Left hindlimb (tissue), 1 donor: ENCODE results near the gene OR52E8.

Experiments
- DNase-seq: peaks from one replicate; pipeline ENCODE4 v3.0.0-alpha.2; 2018

OR52E8 gene

DNA sequence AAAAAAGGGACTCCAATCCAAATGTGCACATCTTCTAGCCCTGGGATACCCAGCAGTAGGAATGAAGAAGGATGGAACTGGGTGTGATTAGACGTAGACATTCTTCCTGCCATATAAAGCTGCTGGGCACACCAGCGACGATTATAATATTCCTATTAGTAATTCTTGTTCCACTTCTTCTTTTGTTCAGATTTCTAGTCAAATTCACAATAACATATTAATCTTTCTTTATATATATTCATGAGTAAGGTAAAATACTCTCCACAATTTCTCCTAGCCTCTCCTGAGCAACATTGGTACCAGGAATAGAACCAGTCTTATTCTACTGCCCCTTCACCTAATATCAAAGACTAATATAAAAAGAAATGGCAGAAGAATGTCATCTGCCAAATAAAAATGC, at the start of gene OR52E8:
Gene OR52E8, minus strand, starts transcription at position 101 of the 400 bp plus-strand sequence. Its CDS starts 0 bp downstream, at position 101.
- no peak for DNase-seq

DNA sequence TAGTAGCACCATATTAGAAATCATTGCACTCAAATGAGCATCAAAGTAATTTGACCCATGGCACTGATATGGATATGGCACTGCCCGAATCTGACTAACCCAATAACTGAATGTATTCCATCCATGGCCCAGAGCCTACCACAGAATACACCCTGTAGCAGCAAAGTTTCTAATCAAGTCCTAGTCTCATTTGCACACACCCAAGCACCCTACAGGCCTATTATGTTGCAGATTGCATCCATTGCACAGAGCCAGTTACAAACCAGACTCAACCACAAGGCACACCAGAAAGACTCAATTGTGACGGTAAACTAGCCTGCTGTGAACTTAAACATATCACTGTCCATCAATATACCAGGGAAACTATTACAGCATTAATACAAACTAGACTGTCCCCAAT, 42.0 kb upstream of the OR52E8 start:
- DNase-seq = no peak

DNA sequence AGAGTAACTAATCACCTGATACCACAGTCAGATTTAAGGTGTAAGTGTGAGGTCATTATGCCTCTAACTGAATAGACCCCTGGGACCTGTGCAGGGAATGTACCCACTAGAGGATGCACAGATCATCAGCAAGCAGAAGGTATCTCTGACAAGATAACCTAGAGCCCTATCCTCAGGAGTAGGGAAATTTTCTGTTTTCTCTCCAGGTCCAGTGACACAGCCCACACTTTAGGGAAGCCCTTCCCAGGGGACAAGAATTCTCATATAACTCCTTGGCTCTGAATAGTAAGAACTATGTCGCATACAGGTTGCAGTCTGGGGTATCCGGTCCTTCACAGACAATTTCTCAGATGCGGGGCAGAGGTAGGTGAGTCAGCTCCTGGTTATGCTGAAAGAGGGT, 35.4 kb upstream of the OR52E8 start, which contains the start of gene OR52E5:
Gene OR52E5, plus strand, starts transcription at position 301 of the 400 bp plus-strand sequence. CDS start 7,569 bp downstream, outside the sequence.
- DNase-seq = no peak

DNA sequence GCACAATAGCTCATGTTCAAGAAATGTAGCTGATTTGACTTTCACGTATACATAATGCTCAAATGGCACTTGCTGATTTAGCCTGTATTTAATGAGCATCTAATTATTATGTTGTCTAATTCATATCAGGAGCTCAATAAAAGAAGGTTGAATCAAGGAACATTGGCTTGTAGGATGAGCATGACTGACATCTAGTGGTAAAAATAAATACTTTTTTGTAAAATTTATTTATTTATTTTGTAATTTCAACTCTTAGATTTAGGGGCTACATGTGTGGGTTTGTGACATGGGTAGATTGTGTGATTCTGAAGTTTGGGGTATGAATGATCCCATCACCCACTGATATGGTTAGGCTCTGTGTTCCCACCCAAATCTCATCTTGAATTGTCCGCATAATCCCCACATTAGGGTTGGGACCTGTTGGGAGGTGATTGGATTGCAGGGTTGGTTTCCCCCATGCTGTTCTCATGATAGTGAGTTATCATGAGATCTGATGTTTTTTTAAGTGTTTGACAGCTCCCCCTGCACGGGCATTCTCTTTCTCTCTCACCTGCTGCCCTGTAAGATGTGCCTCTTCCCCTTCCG, 33.8 kb upstream of the OR52E8 start:
- DNase-seq = no peak

DNA sequence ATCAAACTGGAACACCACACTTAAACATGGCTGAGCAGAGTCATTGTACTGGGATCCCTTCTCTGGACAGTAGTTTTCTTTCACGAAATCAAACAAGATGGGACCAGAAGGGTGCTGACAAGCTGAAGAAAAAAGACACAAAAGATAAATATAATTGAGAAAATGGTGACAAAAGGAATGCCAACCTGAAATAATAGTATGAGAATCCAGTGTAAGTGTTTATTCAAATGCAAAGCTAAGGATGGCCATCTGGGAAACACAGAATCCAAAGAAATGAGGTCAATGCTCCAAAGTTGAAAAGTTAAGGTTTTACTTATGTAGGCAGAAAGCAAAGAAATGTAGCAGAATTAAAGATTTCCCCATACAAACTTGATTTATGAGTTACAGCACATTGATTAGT, 30.2 kb upstream of the OR52E8 start:
- DNase-seq = no peak

DNA sequence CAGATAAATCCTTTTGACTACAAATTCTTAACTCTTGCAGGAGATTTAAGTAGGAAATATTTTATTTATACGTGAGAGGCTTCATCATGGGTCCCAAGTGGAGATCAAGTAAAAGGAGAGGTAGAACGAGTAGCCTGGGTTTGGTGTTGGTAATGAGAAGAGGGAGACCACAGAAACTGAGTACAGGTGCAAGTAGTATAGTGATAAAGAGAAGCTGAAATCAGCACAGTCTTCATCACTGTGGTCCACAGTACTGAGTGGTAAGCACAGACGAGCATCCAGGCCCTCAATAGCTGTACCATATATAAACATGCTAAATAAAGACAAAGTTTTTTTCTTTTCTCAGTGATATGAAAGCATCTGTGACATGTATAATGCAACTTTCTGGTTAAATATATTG, 29.7 kb upstream of the OR52E8 start:
- DNase-seq = no peak

DNA sequence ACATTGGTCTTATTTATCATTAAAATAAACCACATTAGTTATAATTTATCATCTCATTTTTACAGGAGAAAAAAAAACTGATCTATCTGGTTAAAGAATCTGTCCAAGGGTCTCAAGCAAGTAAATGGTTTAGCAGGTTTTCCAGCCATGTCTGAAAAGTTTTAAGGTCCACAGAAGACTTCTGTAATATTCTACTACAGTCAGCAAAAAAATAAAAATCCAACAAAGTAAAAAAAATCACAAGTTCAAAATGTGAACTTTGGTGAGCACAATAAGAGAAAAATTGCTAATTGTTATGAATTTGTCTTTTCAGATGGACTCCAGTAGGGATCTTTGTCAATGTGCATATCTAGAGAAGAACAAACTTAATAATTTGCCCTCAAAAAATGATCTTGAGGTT, 24.3 kb upstream of the OR52E8 start:
- no peak for DNase-seq

DNA sequence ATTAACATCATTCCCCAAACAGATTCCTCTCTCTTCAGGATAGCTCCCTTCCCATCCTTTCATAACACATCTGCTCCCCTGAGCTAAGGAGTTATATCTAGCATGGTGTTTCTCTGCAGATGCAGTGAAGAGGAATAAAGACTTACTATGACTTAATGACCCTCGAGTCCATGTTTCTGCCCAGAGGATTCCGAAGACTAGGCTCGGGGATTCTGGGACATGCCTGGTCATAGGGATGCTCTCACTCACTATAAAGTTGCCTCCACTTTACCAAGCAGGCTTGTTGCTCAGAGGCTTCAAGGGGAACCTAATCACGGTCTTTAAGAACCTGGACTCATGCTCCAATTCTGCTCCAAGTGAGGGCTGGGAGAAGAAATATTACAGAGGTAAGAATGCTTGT, 22.8 kb upstream of the OR52E8 start, which contains the start of gene OR52E4:
Gene OR52E4, plus strand, starts transcription at position 301 of the 400 bp plus-strand sequence. CDS start 3,664 bp downstream, outside the sequence.
- DNase-seq = no peak

DNA sequence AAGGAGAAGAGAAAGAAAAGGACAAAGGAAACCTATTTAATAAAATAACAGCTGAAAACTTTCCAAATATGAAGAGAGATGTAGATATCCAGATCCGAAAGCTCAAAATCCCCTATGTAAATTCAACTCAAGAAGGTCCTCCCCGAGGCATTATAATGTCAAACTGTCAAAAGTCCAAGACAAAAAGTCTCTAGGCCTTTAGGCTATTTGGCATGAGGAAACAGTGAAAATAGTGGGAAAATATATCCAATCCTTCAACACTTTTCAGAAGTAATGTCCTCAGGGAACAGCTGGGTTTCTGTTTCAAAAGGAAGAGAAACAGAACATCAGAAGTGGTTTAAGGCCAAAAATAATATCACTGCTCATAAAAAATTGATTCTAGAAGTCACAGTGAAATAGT, 21.1 kb upstream of the OR52E8 start:
- no peak for DNase-seq

DNA sequence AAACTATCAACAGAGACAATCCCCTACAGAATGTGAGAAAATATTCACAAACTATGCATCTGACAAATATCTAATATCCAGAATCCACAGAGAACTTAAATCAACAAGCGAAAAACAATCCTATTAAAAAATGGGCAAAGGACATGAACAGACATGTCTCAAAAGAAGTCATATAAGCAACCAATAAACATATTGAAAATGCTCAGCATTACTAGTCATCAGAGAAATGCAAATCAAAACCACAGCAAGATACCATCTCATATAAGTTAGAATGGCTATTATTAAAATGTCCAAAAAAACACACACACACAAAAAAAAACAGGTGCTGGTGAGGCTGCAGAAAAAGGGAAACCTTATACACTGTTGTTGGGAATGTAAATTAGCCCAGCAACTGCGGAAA, 8.3 kb upstream of the OR52E8 start:
- no peak for DNase-seq

DNA sequence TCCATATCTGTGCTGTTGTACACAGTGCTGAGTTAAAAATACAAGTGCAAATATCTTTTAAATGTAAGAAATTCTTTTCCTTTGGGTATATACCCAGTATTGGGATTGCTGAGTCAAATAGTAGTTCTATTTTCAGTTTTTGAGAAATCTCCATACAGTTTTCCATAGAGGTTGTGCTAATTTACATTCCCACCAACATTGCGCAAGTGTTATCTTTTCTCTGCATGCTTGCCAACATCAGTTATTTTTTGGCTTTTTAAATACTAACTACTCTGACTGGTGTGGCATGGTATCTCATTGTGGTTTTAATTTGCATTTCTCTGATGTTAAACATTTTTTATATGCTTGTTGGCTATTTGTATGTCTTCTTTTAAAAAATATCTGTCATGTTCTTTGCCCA, 6.5 kb downstream of the OR52E8 start:
- no peak for DNase-seq

DNA sequence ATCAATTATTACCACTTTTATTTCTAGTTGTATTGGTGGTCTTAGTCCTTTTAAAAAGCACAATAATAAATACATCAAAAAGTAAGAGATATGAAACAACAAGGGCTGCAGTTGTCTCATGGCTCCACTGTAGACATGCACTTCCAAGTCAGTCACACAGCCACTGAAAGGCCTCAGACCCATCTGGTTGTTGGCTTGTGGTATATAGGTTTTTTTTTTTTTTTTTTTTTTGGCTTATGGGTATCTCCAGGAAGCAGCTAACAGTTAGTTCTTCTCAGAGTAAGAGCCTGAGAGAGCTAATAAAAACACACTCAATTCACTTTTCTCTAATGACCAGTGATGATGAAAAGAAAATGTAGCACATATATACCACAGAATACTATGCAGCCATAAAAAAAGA, 9.8 kb downstream of the OR52E8 start:
- no peak for DNase-seq

DNA sequence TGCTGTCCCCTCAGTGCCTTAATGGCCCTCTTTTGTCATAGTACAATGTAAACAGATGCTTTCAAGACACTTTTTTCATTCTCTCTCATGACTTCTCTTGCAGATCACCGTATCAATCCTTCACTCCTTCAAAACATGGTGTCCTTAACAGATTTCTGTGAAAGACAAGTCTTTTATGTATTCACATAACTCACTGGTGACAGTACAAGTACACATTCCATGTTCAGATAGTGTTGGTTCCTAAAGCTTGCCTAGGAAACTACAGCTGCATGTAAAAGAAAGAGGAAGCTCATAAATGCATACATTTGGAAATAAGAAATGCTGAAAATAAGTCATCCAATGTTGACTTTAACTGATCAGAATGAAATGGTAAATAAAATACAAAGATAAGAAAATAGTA, 10.8 kb downstream of the OR52E8 start:
- no peak for DNase-seq

DNA sequence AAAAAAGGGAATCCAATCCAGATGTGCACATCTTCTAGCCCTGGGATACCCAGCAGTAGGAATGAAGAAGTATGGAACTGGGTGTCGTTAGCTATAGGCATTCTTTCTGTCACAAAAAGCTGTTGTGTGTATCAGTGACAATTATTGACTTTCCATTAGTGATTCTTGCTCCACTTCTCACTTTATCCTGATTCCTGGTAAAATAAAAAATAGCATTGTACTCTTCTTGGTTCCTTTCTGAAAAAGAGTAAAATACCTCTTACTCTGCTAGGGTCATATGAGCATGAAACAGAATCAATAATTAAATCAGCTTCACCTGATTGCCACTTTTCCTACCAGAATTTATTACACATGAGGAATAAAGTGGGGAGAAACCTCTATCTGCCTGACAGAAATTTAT, 15.7 kb downstream of the OR52E8 start, which contains the start of gene OR52E6:
Gene OR52E6, minus strand, starts transcription at position 101 of the 400 bp plus-strand sequence. Its CDS starts 0 bp downstream, at position 101.
- no peak for DNase-seq

DNA sequence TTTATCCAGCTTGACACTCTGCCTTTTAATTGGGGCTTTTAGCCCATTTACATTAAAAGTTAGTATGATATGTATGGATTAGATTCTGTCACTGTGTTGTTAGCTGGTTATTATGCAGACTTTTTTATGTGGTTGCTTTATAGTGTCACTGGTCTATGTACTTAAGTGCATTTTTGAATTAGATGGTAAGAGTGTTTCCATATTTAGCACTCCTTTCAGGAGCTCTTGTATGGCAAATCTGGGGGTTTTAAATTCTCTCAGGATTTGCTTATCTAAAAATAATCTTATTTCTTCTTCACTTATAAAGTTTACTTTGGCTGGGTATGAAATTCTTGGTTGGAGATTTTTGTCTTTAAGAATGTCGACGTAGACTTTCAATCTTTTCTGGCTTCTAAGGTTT, 19.8 kb downstream of the OR52E8 start:
- no peak for DNase-seq

DNA sequence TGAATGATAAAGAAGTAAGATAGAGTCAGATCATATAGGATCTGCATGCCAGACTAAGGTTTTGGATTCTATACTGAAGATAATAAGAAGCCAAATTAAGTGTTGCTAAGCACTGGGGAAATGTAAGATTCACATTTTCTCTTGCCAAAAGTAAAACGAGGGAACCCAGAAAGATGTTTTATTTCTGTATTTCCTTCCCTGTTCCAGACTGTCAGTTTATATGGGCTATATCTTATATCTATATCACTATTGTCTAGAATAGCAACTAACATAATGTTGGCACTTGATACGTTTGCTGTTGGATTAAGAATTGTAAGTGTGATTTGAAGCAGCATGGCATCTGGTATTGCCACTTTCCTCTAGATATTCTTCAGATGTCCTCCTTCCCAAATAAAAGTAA, 24.0 kb downstream of the OR52E8 start:
- DNase-seq = no peak

DNA sequence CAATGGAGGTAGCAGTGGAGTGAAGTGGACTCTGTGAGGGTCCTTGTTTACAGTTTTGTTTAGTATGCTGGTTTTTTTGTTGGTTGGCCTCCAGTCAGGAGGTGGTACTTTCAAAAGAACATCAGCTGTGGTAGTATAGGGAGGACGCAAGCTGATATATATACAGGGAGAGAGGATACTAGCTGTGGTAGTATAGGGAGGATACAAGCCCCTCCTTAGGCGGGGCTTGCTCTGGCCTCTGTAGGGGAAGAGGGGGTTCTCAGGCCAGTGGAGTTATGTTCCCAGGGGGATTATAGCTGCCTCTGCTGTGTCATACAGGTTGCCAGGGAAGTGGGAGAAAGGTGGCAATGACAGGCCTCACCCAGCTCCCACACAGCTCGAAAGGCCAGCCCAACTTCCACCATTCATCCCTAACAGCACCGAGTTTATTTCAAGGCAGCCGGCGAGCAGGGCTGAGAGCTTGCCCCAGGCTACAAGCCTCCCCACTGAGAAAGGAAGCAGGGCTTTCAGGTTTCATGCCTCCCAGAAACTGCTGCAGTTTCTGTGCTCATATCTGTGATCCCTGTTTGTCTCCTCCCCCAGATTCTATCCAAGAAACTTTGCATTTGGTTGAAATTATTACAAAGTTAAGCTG, 26.2 kb downstream of the OR52E8 start:
- DNase-seq = no peak

DNA sequence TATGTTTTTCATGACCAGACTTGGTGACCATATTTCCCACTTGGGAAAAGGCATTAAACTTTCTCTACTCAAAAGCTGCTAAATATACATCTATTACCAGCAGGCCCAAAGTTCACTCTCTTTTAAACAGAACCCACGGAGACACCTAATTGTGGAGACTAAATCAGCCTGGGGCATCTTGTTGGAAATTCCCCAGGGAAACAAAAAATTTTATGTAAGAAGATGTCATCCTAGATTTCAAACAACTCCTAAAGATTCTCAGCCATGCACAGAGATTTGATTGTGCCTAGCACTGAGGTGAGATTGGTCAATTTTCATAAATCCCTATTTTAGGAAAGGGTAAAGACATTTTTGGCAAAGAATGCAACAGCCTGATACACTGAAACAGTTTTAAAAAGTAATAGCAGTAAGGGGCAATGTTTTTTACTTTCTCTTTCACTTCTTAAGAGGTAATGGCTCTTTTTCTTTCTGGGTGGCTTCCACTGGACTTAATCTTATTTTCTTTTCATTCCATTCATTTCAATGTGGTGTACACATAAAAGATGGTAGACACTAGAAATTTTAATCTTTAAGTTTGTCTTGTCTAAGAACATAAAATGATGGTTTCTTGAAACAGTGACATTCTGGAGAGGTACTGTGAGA, 39.1 kb downstream of the OR52E8 start:
- no peak for DNase-seq

DNA sequence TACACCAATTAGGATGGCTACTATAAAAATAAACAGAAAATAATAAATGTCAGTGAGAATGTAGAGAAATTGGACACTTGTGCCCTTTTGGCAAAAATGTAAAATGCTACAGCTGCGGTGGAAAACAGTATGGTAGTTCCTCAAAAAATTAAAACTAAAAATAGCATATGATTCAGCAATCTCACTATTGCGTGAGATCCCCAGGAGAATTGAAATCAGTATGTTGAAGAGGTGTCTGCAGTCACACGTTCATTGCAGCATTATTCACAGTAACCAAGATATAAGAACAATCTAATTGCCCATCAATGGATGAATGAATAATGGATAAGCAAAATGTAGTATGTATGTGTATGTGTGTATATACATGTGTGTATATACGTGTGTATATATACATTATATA, 42.0 kb downstream of the OR52E8 start:
- no peak for DNase-seq

DNA sequence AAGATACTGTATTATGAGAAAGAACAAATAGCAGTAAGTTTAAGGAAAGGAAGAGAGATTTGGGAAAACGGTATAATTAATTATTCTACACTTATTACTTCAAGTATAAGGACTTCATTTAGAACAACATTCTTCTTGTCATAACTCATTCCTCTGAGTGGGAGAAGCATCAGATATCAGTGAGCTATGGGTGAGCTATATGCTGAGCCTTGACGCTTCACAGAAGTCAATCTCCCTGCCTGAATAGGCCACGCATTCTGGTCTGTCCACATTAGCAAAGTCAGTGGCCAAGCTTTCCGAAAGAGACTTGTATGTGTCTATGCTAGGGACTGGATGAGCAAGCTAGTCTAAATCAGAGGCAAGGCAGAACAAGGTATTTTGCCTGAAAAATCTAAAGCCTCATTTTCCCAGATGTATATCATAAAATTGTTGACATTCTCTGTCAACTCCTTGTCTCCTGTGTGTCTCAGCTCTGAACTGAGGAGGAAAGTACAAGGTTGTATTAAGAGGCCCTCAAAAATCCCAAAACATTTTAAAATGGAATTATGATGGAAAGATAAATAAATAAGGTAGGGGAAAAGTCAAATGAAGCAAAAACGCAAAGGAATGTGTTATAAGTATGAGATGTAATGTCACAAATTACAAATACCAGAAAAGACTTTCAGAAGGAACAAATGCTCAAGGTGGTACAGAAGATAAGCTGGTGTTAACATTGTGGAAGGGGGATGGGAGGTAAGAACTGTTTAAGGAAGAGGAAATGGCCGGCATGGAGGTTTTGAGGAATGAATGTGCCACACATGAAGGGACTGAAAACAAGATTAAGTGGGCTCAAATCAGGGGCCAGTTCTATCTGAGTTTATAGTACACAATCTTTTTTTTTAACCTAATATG, 47.3 kb downstream of the OR52E8 start:
- no peak for DNase-seq

DNA sequence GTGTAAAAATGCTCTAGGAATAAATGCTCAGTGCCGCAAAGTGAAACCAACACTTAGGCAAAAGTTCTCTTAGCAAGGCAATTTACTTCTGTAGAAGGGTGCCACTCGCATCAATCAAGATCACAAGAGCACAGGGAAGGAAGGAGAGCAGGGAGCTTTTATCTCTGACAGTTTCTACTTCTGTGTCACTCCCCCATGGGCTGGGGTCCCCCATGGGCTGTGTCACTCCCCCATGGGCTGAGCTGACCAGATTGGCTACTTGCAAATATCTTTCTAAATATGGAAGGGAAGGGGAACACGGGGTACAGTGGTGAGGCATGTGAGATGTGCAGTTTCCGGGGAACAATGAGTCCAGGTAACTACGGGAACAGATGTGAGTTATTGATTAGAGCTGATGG, 48.4 kb downstream of the OR52E8 start:
- DNase-seq = no peak

DNA sequence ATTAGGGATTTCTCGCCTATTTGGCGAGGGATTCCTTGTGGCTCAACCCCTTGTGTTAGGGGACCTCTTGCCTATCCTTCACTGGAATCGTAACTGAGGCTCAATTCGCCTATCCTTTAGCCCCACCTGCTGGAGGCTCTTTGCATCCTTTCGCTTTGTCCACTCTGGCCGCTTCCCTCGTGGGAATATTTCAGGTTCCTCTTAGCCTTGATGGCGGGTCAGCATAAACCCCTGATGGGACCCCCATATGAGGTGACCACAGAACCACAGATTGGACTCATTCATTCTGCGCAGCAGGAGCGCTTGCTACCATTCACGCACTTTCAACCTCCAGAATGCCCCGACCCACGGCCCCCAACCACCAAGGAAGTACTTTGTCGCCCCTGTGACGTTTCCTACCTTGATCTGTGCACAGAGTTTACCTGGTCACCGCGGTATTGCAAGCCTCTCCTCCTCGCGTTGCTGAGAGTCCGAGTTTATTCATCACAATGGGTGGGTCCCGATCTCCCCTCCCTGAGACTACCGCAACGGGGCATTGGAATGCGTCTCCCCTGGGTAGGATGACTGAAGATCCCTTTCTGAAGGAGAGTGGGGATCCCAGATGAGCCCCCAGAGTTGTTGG, 48.9 kb downstream of the OR52E8 start, which contains the start of gene OR52N2:
Gene OR52N2, plus strand, starts transcription at position 425 of the 622 bp plus-strand sequence. CDS start 11,412 bp downstream, outside the sequence.
- peak; percentile 65 for DNase-seq
